ENCODE results near the gene ERFL.
"Not testable (repeated sequence)": the region's sequence is repeated elsewhere in the genome, so short reads cannot be mapped to it uniquely, and the experiment has no call there.

GRCh38 chr19:41939209-41939608 lies 11.0 kb upstream of the ERFL start:
- not testable (repeated sequence) for TF ChIP-seq CTCF, POLR2A (IDR thresholded peaks at IDR 0.05)

All from adrenal gland (tissue), 5 donors.